ENCODE measurements around the gene SLC6A20.

DNA sequence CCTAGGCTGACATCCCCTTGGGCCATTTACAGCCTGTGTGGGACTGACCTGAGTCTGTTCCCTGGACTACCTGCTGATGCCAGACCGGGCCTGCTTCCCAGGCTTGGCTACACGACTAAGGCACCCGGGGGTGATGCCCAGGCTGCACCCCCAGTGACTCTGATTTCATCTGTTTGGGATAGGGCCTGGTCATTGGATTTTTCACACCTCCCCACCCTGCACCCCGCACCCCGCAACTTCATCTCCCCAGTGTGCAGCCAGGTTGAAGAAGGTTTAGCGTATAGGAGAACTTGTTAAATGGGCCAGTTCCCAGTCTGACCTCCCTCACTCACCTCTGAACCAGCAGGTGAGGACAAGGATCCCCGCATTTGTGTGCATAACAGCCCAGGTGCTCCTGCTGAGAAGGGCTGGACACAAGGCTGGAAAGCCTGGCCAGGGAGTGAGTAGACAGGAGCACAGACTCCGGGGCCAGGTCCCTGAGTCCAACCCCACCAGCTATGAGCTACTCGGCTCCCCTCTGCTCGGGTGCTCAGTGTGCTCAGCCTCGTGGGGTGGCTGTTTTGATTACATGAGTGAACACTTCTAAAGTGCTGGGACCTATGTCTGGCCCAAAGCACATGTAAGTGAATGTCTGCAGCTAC lies 18.5 kb downstream of the SLC6A20 start:
- TF ChIP-seq HNF4G (IDR thresholded peaks at IDR 0.05) (no peak), RAD21 (IDR thresholded peaks at IDR 0.05) (no peak), FOXA2 (IDR thresholded peaks at IDR 0.05) (no peak), NR2F2 (IDR thresholded peaks at IDR 0.05) (no peak), ZBTB33 (IDR thresholded peaks at IDR 0.05) (no peak), TAF1 (conservative IDR thresholded peaks at IDR 0.05) (no peak), SP1 (IDR thresholded peaks at IDR 0.05) (no peak), ATF3 (IDR thresholded peaks at IDR 0.05) (no peak), JUND (IDR thresholded peaks at IDR 0.05) (no peak), GABPA (IDR thresholded peaks at IDR 0.05 in 1 of 2, conservative IDR thresholded peaks at IDR 0.05 in 1 of 2) (no peak), REST (IDR thresholded peaks at IDR 0.05) (no peak), YY1 (IDR thresholded peaks at IDR 0.05) (no peak)
- TF ChIP-seq, protein P1, sequence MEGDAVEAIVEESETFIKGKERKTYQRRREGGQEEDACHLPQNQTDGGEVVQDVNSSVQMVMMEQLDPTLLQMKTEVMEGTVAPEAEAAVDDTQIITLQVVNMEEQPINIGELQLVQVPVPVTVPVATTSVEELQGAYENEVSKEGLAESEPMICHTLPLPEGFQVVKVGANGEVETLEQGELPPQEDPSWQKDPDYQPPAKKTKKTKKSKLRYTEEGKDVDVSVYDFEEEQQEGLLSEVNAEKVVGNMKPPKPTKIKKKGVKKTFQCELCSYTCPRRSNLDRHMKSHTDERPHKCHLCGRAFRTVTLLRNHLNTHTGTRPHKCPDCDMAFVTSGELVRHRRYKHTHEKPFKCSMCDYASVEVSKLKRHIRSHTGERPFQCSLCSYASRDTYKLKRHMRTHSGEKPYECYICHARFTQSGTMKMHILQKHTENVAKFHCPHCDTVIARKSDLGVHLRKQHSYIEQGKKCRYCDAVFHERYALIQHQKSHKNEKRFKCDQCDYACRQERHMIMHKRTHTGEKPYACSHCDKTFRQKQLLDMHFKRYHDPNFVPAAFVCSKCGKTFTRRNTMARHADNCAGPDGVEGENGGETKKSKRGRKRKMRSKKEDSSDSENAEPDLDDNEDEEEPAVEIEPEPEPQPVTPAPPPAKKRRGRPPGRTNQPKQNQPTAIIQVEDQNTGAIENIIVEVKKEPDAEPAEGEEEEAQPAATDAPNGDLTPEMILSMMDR (IDR thresholded peaks at IDR 0.05; ENCODE audit: low read depth, low read length, missing input control) = no peak
- TF ChIP-seq, protein P2, sequence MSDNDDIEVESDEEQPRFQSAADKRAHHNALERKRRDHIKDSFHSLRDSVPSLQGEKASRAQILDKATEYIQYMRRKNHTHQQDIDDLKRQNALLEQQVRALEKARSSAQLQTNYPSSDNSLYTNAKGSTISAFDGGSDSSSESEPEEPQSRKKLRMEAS (IDR thresholded peaks at IDR 0.05) = no peak
